ENCODE measurements around the gene PRPF6.
A peak's percentile ranks its signal among the peaks of the same experiment; 100 is the strongest.

PRPF6 gene

DNA sequence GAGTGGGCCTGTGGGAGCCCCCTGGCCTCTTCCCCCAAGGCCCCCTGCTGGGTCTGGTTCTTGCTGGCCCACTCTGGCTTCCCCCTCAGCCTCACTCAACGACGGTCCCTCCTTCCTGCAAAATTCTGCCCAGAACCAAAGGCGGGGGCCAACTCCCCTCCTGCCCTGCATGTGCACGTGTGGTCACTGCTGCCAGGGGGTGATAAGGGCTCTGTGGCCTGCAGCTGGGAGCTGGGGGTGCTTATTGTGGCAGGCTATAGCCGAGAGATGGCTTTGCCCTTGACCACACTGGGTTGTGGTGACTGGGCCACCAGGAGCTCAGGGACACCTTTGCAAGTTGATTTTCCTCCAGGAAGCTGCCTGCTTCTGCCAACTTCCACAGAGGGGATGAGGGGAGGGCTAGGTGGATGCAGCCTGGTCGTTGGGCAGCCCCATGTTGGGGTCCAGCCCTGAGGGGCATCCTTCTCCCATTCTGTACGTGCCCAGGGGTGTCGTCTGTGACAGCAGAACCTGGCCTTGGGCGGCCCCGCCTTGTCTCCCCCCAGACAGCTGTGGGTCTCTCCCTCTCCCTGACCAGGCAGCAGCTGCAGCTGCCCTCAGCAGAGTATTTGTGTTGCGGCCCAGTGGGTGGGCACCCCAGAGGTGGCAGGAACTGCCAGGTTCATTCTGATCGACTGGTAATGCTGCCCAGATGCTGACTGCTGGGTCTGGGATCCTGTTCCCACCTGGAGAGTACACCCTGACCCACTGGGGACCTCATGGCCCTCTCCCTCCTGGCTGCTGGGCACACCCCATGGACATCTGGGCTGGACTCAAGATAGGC lies 87.7 kb downstream of the PRPF6 start:
- DNase-seq = no peak

DNA sequence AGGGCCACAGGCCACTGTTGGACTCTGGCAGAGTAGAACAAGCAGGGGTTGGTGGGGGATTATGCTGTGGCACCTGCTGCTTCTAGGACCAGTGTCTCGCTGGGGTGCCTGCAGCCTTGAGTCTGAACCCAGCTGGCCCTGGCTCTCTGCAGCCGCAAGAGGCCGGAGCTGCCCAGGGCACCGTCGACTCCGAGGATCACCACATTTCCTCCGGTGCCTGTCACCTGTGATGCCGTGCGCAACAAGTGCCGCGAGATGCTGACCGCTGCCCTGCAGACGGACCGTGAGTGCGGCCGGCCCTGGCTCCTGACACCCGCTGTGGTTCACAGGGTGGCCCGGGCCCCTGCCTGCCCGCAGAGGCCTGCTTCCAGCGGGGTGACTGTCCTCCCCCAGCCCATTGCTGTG lies 88.3 kb downstream of the PRPF6 start:
- DNase-seq = no peak

- DNase-seq = no peak
Observed at GRCh38 chr20:64069614-64070243, 88.8 kb downstream of the PRPF6 start.

GRCh38 chr20:64070244-64070993 lies 89.5 kb downstream of the PRPF6 start:
- DNase-seq = no peak

GRCh38 chr20:64071341-64072332 lies 90.7 kb downstream of the PRPF6 start:
- DNase-seq = no peak

GRCh38 chr20:64072498-64073063 lies 91.6 kb downstream of the PRPF6 start:
- no peak for DNase-seq

DNA sequence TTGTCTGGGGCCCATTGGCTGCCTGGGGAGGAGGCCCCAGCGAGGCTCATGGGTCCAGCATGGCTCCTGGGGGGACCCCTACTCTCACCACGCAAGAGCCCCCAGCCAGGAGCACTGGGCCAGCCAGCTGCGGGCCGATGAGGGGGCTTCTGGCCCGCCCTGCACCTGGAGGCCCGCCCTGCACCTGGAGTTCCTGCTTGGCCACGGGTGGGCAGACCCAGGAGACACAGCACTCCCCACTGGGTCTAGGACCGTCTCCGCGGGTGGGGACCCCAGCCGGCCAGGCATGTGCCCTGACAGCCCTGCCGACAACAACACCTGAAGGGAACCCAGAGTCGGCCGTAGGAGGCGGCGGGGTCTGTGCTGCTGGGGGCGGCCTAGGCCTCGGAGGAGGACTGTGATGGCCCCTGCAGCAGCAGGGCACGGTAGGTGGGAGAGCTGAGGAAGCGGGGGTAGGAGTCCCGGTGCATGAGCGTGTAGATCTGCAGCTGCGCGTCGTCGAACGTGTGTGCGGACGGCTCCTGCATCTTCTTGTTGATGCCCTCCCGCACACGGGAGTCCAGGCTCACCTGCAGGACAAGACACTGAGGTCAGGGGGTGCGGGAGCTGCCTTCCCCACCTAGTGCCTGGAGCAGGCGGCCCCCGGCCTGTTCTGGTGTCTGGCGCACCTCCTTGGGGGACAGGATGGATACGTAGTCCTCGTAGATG lies 92.7 kb downstream of the PRPF6 start:
- DNase-seq = no peak

DNA sequence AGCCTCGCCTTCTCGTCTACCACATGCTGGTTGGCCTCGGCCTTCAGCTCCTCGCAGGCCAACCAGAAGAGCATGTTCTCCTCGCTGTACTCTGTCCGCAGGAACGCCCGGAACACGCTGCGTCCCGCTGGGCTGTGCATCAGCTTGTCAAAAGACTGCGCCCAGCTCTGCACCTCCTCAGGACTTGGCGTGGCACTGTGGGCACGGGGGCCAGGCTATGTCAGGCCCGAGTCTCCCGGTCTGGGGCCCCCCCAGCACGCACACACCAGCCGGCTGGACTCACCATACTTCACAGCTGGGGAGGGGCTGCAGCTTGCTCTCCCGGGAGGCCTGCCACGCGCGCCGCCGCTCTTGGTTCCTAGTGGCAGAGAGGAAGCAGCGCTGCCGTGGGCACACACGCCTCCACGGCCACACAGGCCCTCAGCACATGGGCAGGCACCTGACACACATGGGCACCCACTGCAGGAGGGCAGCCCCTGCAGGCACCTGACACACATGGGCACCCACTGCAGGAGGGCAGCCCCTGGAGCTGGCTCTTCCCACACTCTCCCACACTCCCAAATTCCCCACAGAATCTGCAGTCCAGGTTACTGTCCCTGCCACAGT lies 93.4 kb downstream of the PRPF6 start:
- no peak for DNase-seq

- no peak for DNase-seq
Observed at GRCh38 chr20:64074963-64075362, 94.0 kb downstream of the PRPF6 start.

- no peak for DNase-seq
Observed at GRCh38 chr20:64075556-64075955, 94.6 kb downstream of the PRPF6 start.

DNA sequence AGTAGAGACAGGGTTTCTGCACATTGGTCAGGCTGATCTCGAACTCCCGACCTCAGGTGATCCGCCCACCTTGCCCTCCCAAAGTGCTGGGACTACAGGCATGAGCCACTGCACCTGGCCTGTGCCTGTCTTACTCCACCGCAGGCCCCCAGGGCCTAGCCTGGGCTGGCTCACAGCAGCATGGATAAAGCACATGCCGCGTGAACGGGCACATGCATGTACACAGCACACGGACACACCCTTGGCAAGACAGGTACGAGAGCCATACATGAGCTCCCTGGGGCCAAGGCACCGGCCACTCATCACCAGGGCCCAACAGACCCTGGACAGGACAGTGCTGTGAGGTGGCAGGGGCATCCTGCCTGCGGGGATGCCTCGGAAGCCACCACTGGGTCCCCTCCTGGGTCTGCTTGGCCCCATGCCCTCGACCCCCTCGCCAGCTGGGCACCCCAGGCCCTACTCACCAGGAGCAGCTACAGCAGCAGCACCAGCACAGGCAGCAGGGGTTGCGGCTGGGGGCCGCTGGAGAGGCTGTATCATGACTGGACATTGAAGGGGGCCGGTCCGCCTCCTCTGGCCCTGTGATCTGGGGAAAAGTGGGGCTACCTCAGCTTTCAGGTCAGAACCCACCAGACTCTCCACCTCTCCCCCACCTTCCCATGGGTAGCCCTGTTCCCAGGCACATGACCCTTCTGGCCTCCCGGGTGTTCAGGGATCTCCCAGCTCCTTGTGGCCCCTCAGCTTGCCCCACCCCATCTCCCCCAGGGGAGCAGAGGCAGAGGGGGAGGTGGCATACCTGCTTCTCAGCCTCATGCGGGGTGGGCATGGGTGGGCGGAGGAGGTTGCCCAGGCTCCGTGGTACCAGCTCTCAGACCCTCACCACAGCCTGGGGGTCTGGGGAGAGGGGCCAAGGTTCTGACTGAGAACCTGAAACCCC lies 95.4 kb downstream of the PRPF6 start:
- no peak for DNase-seq

DNA sequence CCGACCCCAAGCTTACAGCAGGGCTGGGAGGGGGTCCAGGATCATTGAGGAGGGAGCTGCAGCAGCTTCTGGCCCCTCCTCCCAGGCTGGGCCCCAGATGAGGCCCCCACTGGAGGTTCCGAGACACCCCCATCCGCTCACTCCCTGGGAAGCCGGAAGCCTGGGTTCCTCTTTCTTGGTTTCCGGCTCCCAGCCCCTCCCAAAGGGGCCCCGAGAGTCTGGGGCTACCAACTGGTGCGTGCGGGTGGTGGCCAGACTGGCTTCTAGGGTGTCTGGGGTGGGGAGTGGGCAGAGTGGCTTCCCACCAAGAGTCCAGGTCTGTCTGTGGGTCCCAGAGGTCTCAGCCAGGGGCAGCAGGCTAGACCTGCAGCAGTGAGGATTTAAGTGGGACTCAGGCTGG lies 96.2 kb downstream of the PRPF6 start:
- no peak for DNase-seq

DNA sequence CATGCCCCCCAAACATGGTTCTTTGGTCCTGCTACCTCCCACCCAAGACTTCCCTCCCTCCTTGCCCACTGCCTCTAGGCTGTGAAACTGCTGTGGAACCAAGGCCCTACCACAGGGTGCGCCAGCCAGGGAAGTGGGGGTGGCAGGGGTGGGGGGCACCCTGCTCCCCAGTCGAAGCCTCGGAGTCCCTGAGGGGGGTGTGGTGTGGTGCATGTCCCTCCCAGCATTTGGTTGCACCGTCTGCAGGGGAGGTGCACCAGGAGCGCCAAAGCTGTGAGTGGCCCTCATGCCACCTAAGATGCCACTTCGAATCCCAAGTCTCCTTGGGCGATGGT lies 96.6 kb downstream of the PRPF6 start:
- DNase-seq = no peak

GRCh38 chr20:64077876-64078551 lies 97.1 kb downstream of the PRPF6 start:
- no peak for DNase-seq

DNA sequence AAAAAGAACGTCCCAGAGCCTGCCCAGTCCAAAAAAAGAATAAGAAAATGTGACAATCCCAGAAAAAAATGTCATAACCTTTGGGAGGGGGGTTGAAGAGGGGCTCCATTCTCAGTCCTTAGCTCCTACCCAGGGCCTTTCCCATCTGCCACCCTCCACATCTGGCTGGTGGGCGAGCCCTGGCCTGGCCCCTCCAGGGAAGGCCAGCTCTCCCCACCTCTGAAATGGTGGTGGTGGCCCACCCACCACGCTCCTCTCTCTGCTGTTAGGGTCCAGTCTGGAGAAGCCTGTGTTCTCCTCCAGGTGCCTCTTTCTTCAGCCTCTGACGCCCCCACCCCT lies 98.0 kb downstream of the PRPF6 start:
- no peak for DNase-seq

DNA sequence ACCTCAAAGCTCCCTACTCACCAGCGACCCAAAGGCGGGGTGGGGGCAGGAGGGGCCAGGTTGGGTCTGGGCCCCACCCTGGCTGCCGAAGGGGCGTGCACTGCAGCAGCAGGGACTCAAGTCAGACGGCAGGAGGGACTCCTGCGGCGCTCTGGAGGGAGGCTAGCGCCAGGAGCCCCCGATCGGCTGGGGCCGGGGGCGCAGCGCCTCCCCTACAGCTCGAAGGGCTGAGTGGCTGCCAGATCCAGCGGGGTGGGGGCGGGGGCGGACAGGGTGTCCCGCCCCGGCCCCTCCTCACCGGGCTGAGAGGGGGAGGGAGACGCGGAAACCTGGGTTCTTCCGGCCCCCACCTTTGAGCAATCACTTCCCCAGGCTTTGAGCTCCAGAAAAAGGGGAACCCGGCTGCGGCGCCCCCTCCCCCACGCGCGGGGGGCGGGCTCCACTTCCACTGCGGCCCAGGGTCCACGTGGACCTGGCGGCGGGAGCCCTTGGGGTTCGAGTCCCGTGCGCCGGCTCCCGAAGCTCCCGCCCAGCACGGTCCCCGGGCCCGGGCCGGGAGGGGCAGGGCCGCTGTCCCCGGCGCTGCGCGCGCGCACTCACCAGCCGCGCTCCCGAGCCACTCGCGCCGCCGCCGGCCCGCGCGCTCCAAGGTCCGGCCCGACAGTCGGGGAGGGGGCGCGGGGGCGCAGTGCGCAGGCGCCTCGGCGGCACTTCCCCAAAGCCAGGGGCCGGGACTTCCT lies 98.5 kb downstream of the PRPF6 start, which contains the start of gene RGS19:
RGS19 (minus strand) TSS at position 246 of the 740 bp plus-strand sequence. CDS start 2,632 bp downstream, outside the sequence.
- DNase-seq = peak; percentile 41

DNA sequence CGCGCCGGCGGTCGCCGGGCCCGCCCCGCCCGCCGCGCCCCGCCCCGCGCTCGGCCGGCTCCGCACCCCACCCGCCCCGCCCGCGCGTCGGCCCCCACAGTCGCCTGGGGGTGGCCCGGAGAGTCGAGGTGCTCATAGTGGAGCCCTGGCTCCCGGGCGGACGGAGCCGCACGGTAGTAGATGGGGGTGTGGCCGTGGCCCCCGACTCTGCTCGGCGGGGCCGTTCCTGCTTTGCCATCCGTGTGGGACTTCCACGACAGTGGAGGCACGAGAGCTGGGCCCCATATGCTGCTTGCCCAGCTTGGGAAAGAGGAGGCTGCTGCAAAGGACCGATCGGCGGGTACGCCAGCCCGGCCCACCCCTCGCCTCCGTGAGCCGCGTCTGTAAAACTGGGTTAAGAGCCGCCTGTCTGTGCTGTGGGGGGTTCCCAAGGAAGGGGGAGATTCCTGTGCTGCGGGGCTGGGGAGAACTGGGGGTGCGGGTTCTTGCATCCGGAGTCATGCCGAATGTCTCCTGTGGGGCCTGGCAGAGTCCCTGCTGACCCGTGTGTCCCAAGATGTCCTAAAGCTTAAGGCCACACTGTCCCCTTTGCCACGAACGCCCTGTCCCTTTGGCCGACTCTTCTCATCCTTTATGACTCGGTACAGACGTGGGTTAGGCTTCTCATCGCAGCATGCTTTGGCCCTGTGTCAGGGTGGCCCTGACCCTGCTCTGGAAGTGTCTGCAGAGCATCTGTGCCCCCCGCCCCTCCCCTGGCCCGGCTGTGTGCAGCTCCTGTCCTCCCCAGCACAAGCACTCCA lies 99.3 kb downstream of the PRPF6 start, which contains the start of gene OPRL1:
OPRL1 (plus strand) TSS at position 70 of the 800 bp plus-strand sequence. CDS start 12,639 bp downstream, outside the sequence.
- no peak for DNase-seq

All from NK-92 treated with Interleukin-12 subunit alpha and Interleukin-12 subunit beta, amount 100 ng/mL, for 24 hours (cell line).